H1 (cell line): ENCODE results near the gene PRAMEF12. TPM values are rescaled to one million over a fixed set of nuclear protein-coding genes. Genes with fewer than 3 reads are reported as not detected.

Source experiments
- CTCF ChIA-PET: fragments of 300-600 bp; sonication (Branson Sonifier 250); formaldehyde crosslinking; loops from one replicate; lab custom pipeline; 2021; ENCODE audit not compliant: partially characterized antibody; lab: Charles Lee
- POLR2A ChIA-PET: fragments of 300-600 bp; sonication (Branson Sonifier 250); formaldehyde crosslinking; loops from one replicate; lab custom pipeline; 2021; ENCODE audit warnings: inconsistent platforms; ENCODE audit not compliant: partially characterized antibody; lab: Charles Lee
- DNase-seq, 2 experiments: peaks; one replicate each; pipeline versions ENCODE4 v3.0.0 to v3.0.0-alpha.2; 2010 to 2022; ENCODE audit warnings: low spot score in 2 of 2, low read depth in 1 of 2, mixed read lengths in 1 of 2
- FAIRE-seq: peaks from 2 replicates; lab custom pipeline; 2011; peaks lifted over from hg19 to GRCh38; lab: Jason Lieb, UNC
- H2AFZ ChIP-seq: 2 replicates; pipeline ENCODE4 v1.8.1; 2012; ENCODE audit warnings: low read length, inconsistent platforms
- H2AK5ac ChIP-seq: 2 replicates; pipeline ENCODE4 v1.6.1; 2013; ENCODE audit warnings: low read depth, low read length
- H2BK120ac ChIP-seq: replicated peaks from 2 replicates; pipeline ENCODE3; 2013; ENCODE audit warnings: low read depth, low read length, inconsistent platforms
- H2BK12ac ChIP-seq: 2 replicates; pipeline ENCODE4 v1.6.1; 2013; ENCODE audit warnings: low read depth, low read length
- H2BK15ac ChIP-seq: 2 replicates; pipeline ENCODE4 v1.6.1; 2013; ENCODE audit warnings: low read length
- H2BK20ac ChIP-seq: 2 replicates; pipeline ENCODE4 v1.6.1; 2013; ENCODE audit warnings: low read length
- H2BK5ac ChIP-seq: 2 replicates; pipeline ENCODE4 v1.6.1; 2013; ENCODE audit warnings: low read depth, low read length
- H3K14ac ChIP-seq: 2 replicates; pipeline ENCODE4 v1.6.1; 2013; ENCODE audit warnings: inconsistent platforms; ENCODE audit not compliant: insufficient read length
- H3K18ac ChIP-seq: 2 replicates; pipeline ENCODE4 v1.6.1; 2013; ENCODE audit warnings: low read length; ENCODE audit errors: extremely low read depth
- H3K23ac ChIP-seq: 2 replicates; pipeline ENCODE4 v1.6.1; 2013; ENCODE audit warnings: inconsistent platforms; ENCODE audit not compliant: insufficient read length
- H3K23me2 ChIP-seq: 2 replicates; pipeline ENCODE4 v1.6.1; 2013; ENCODE audit warnings: low read depth, low read length
- H3K27ac ChIP-seq: 2 replicates; pipeline ENCODE4 v1.6.1; 2011; ENCODE audit warnings: low read depth, low read length, inconsistent platforms
- H3K27me3 ChIP-seq, 4 experiments: replicated peaks in 1 of 4; 1 replicate in 1 of 4; 2 replicates in 3 of 4; pipeline versions ENCODE4 v1.6.1 to v1.8.1; 2011 to 2013; ENCODE audit warnings: low read length in 3 of 4, mild to moderate bottlenecking in 3 of 4, inconsistent platforms in 2 of 4, mixed read lengths in 2 of 4, moderate library complexity in 1 of 4; ENCODE audit not compliant: control insufficient read depth in 3 of 4, insufficient read depth in 3 of 4; ENCODE audit errors: extremely low read depth in 1 of 4
- H3K36me3 ChIP-seq, 4 experiments: 2 replicates each; pipeline versions ENCODE4 v1.6.1 to v1.8.1; 2011 to 2013; ENCODE audit warnings: mild to moderate bottlenecking in 4 of 4, low read length in 3 of 4, moderate library complexity in 2 of 4, control low read depth in 1 of 4, inconsistent platforms in 1 of 4; ENCODE audit not compliant: insufficient read depth in 4 of 4, control insufficient read depth in 2 of 4
- H3K4ac ChIP-seq: replicated peaks from 2 replicates; pipeline ENCODE3; 2013; ENCODE audit warnings: low read length, low read depth, mixed read lengths, inconsistent platforms; ENCODE audit not compliant: insufficient read length
- H3K4me1 ChIP-seq, 4 experiments: replicated peaks in 1 of 4; 1 replicate in 1 of 4; 2 replicates in 3 of 4; pipeline versions ENCODE4 v1.6.1 to v1.8.1; 2011 to 2013; ENCODE audit warnings: low read length in 3 of 4, inconsistent platforms in 2 of 4, mixed read lengths in 1 of 4; ENCODE audit not compliant: insufficient read depth in 4 of 4, control insufficient read depth in 3 of 4
- H3K4me2 ChIP-seq, 2 experiments: 2 replicates each; pipeline versions ENCODE4 v1.6.1 to v1.8.1; 2011 to 2013; ENCODE audit warnings: low read depth in 2 of 2, low read length in 2 of 2, control low read depth in 1 of 2, inconsistent platforms in 1 of 2, mild to moderate bottlenecking in 1 of 2; ENCODE audit not compliant: insufficient read depth in 1 of 2
- H3K4me3 ChIP-seq, 4 experiments: fragments of 200-600, 300-600 bp in 1 of 4; sonication (generic), shearing (Covaris generic), sonication (Bioruptor Twin) in 1 of 4; 2 replicates each; pipeline versions ENCODE4 v1.5.1 to v1.8.1; 2011 to 2016; ENCODE audit warnings: low read length in 4 of 4, low read depth in 3 of 4, control low read depth in 2 of 4, inconsistent platforms in 2 of 4, mild to moderate bottlenecking in 2 of 4, mixed read lengths in 1 of 4, moderate library complexity in 1 of 4; ENCODE audit not compliant: insufficient read depth in 2 of 4; ENCODE audit errors: extremely low read depth in 1 of 4
- H3K56ac ChIP-seq: replicated peaks from 2 replicates; pipeline ENCODE3; 2013; ENCODE audit warnings: low read depth, mild to moderate bottlenecking, mixed read lengths, low read length, inconsistent platforms; ENCODE audit not compliant: insufficient read length
- H3K79me1 ChIP-seq: 2 replicates; pipeline ENCODE4 v1.6.1; 2013; ENCODE audit warnings: low read depth, low read length, control low read depth
- H3K79me2 ChIP-seq, 2 experiments: 2 replicates each; pipeline versions ENCODE4 v1.6.1 to v1.8.1; 2012 to 2013; ENCODE audit warnings: low read length in 2 of 2, mild to moderate bottlenecking in 2 of 2, inconsistent platforms in 1 of 2; ENCODE audit not compliant: insufficient read depth in 2 of 2, control insufficient read depth in 1 of 2
- H3K9ac ChIP-seq, 4 experiments: replicated peaks in 1 of 4; 1 replicate in 1 of 4; 2 replicates in 3 of 4; pipeline versions ENCODE4 v1.6.1 to v1.8.1; 2011 to 2013; ENCODE audit warnings: low read depth in 3 of 4, low read length in 3 of 4, control low read depth in 2 of 4, mild to moderate bottlenecking in 2 of 4, moderate library complexity in 2 of 4, inconsistent platforms in 1 of 4; ENCODE audit errors: extremely low read depth in 1 of 4
- H3K9me3 ChIP-seq, 2 experiments: 2 replicates each; pipeline versions ENCODE4 v1.6.1 to v1.8.1; 2012 to 2013; ENCODE audit warnings: mild to moderate bottlenecking in 2 of 2, moderate library complexity in 2 of 2, control low read depth in 1 of 2, inconsistent platforms in 1 of 2, low read depth in 1 of 2, low read length in 1 of 2, mixed read lengths in 1 of 2; ENCODE audit not compliant: insufficient read depth in 2 of 2
- H4K20me1 ChIP-seq, 2 experiments: replicated peaks in 1 of 2; 2 replicates each; pipeline versions ENCODE3 to v1.8.1; 2011 to 2013; ENCODE audit warnings: inconsistent platforms in 2 of 2, low read length in 2 of 2, mild to moderate bottlenecking in 1 of 2; ENCODE audit not compliant: insufficient read depth in 2 of 2, control insufficient read depth in 1 of 2
- H4K5ac ChIP-seq: 2 replicates; pipeline ENCODE4 v1.6.1; 2013; ENCODE audit warnings: low read length, low read depth, mixed read lengths, inconsistent platforms; ENCODE audit not compliant: insufficient read length
- H4K8ac ChIP-seq: 2 replicates; pipeline ENCODE4 v1.8.0; 2013; ENCODE audit warnings: mild to moderate bottlenecking, moderate library complexity, low read length, inconsistent platforms; ENCODE audit not compliant: insufficient read depth; ENCODE audit errors: extremely low read depth
- H4K91ac ChIP-seq: replicated peaks from 2 replicates; pipeline ENCODE3; 2013; ENCODE audit warnings: low read length, mixed read lengths, inconsistent platforms; ENCODE audit not compliant: insufficient read length
- ATF3 ChIP-seq: IDR thresholded peaks from 2 replicates; pipeline ENCODE4 v1.6.1; 2011; ENCODE audit warnings: low read depth, mild to moderate bottlenecking, low read length; ENCODE audit not compliant: insufficient read depth
- CBX5 ChIP-seq: fragments of 300-800, 300-1000 bp; sonication (generic); IDR thresholded peaks from 2 replicates; pipeline ENCODE4 v1.7.1; 2016; ENCODE audit warnings: antibody characterized with exemption, low read length, low read depth
- CREB1 ChIP-seq: IDR thresholded peaks from 2 replicates; pipeline ENCODE4 v1.6.1; 2012; ENCODE audit warnings: inconsistent platforms
- EGR1 ChIP-seq: IDR thresholded peaks from 2 replicates; pipeline ENCODE4 v1.6.1; 2011; ENCODE audit warnings: low read depth, low read length, borderline replicate concordance
- EP300 ChIP-seq, 2 experiments: IDR thresholded peaks; 1 replicate in 1 of 2; 2 replicates in 1 of 2; pipeline ENCODE4 v1.6.1; 2011 to 2012; ENCODE audit warnings: low read depth in 2 of 2, low read length in 2 of 2, mild to moderate bottlenecking in 2 of 2, borderline replicate concordance in 1 of 2, inconsistent platforms in 1 of 2, moderate library complexity in 1 of 2
- HDAC2 ChIP-seq, 2 experiments: fragments of 300-600 bp in 1 of 2; sonication (generic) in 1 of 2; IDR thresholded peaks; 2 replicates each; pipeline ENCODE4 v1.6.1; 2011 to 2012; ENCODE audit warnings: low read depth in 2 of 2, low read length in 2 of 2, mild to moderate bottlenecking in 2 of 2, moderate library complexity in 2 of 2, borderline replicate concordance in 1 of 2, inconsistent platforms in 1 of 2
- JUN ChIP-seq: IDR thresholded peaks from 2 replicates; pipeline ENCODE4 v1.6.1; 2011; ENCODE audit warnings: low read depth, mild to moderate bottlenecking, improper control_type of control experiment, low read length
- KDM1A ChIP-seq: fragments of 200-600, 300-600 bp; sonication (generic); IDR thresholded peaks from 2 replicates; pipeline ENCODE4 v1.7.1; 2016; ENCODE audit warnings: mild to moderate bottlenecking, low read length, borderline replicate concordance
- KDM4A ChIP-seq: IDR thresholded peaks from one replicate; pipeline ENCODE4 v1.7.1; 2012; ENCODE audit warnings: low read depth, mild to moderate bottlenecking, moderate library complexity, low read length, inconsistent platforms; ENCODE audit not compliant: severe bottlenecking
- PHF8 ChIP-seq: fragments of 200-600 bp; sonication (generic); conservative IDR thresholded peaks from 2 replicates; pipeline ENCODE4 v1.7.1; 2012; ENCODE audit warnings: low read depth, mild to moderate bottlenecking, inconsistent platforms, low read length, moderate library complexity
- SAP30 ChIP-seq: fragments of 300-600 bp; sonication (generic); IDR thresholded peaks from 2 replicates; pipeline ENCODE4 v1.7.1; 2012; ENCODE audit warnings: low read length, moderate library complexity, mild to moderate bottlenecking, inconsistent platforms; ENCODE audit not compliant: insufficient read depth, insufficient replicate concordance
- SRF ChIP-seq: IDR thresholded peaks from 2 replicates; pipeline ENCODE4 v1.6.1; 2011; ENCODE audit warnings: mild to moderate bottlenecking, low read depth, low read length, moderate library complexity
- TAF7 ChIP-seq: optimal IDR thresholded peaks from 2 replicates; pipeline ENCODE3; 2011; ENCODE audit warnings: low read depth, mild to moderate bottlenecking, inconsistent platforms, low read length, moderate library complexity, borderline replicate concordance
- TBP ChIP-seq: IDR thresholded peaks from 2 replicates; pipeline ENCODE4 v1.6.1; 2011; ENCODE audit warnings: low read depth, low read length, improper control_type of control experiment
- polyA plus RNA-seq, 7 experiments: library from polyadenylated mRNA; depleted of rRNA in 3 of 7; stranded (reverse) in 5 of 7; unstranded in 2 of 7; fragments of >200 nt in 5 of 7; fragments of 200-250 nt in 2 of 7; gene quantifications; 1 replicate in 5 of 7; 2 replicates in 1 of 7; 4 replicates in 1 of 7; pipeline versions ENCODE4 v1.2.1 to v1.2.3, GENCODE V29; 2011 to 2013; ENCODE audit warnings: missing spikeins in 2 of 7, mixed read lengths in 2 of 7
- total RNA-seq: library from RNA; stranded (reverse); fragmentation: NEBNext Ultra II Directional; extraction: Animal tissue kit (Norgen Biotek cat#: 25700); gene quantifications from 2 replicates; pipeline ENCODE4 v1.2.1, GENCODE V29; 2021

Gene PRAMEF12
- total and polyA plus RNA-seq, 2 of the 8 experiments (the other 6 are each of a cell fraction or from before 2014, with no cell fraction given) = not detected

GRCh38 chr1:12748778-12749355 lies 24.7 kb upstream of the PRAMEF12 start:
- Histone ChIP-seq H3K27me3 (no peaks in the 10 kb centered on the region; a peak in 1 of 7 replicates), H2AK5ac (no peak overlapping the region), H4K91ac (no peak overlapping the region), H3K23ac (no peak overlapping the region), H3K23me2 (no peaks in the 10 kb centered on the region), H3K79me2 (no peaks in the 10 kb centered on the region), H3K14ac (no peak overlapping the region), H3K27ac (no peak overlapping the region), H2BK120ac (no peak overlapping the region), H3K4me1 (no peaks in the 10 kb centered on the region; a peak in 1 of 7 replicates), H3K4me3 (no peak overlapping the region), H2BK12ac (no peak overlapping the region), H3K4ac (no peak overlapping the region), H3K9me3 (no peaks in the 10 kb centered on the region), H3K9ac (no peak overlapping the region), H2BK20ac (no peak overlapping the region), H4K20me1 (no peaks in the 10 kb centered on the region), H2AFZ (no peak overlapping the region), H3K18ac (no peak overlapping the region), H2BK15ac (no peak overlapping the region), H3K79me1 (no peaks in the 10 kb centered on the region), H4K5ac (no peak overlapping the region), H2BK5ac (no peak overlapping the region), H4K8ac (no peak overlapping the region), H3K56ac (no peak overlapping the region), H3K4me2 (no peak overlapping the region), H3K36me3 (no peaks in the 10 kb centered on the region)
- ChIA-PET POLR2A (no interaction called here), CTCF (interaction anchor here (0.7 kb wide), 1 partner anchor 15 kb away, joined by 4 read pairs; no protein-coding TSS in a partner anchor)
- no peak for DNase-seq
- no peak for FAIRE-seq
- no peak for TF ChIP-seq EP300 (IDR thresholded peaks at IDR 0.05; ENCODE audit: borderline replicate concordance in 1 of 2, low read depth in 2 of 2, low read length in 2 of 2)
- no peak for TF ChIP-seq KDM4A
- no peak for TF ChIP-seq PHF8
- TF ChIP-seq CREB1 = no peak
- no peak for TF ChIP-seq HDAC2 (IDR thresholded peaks at IDR 0.05; ENCODE audit: borderline replicate concordance in 1 of 2, low read depth in 2 of 2, low read length in 2 of 2)
- TF ChIP-seq KDM1A = no peak
- no peak for TF ChIP-seq CBX5
- TF ChIP-seq EGR1 = no peak
- no peak for TF ChIP-seq ATF3
- no peak for TF ChIP-seq TBP
- TF ChIP-seq JUN = no peak
- no peak for TF ChIP-seq SAP30
- TF ChIP-seq TAF7 = no peak
- TF ChIP-seq SRF = no peak
